ENCODE results near the gene EXD3.

The EXD3 gene

DNA sequence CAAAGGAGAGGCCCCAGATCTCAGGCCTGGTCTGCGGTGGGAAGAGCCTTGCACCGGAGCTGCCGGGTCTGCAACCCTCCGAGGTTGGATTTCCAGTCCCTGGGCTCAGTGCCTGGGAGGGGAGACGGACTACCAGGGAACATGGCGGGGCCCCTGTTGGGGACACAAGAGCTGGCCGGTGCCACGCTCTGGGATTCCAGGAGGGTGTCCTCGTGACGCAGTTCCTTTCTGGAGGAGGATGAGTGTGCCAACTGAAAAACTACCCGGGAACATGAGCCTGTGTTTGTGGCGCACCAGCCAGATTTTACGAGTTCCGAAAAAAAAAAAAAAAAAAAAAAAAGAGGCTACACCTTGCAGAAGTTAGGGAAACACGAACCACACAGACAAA is 129.9 kb downstream of the EXD3 start:
- no peaks in the 10 kb centered on the region for H3K9me3 ChIP-seq (ENCODE audit: insufficient read depth, low read depth, low read length)
- H3K9ac ChIP-seq (ENCODE audit: low read depth, low read length), result no peak overlapping the region
- peaks cover 2% of the 10 kb centered on the region for H3K4me1 ChIP-seq (ENCODE audit: insufficient read depth, low read length)
- H3K4me3 ChIP-seq (ENCODE audit: low read length), result no peak overlapping the region
- H3K27me3 ChIP-seq (ENCODE audit: insufficient read depth, low read length), result peaks cover 32% of the 10 kb centered on the region
- H3K27ac ChIP-seq (ENCODE audit: low read depth, low read length), result no peak overlapping the region; the same call in 1 of the 2 replicates
- WGBS, result 86% methylated on average over 15 of the region's 15 CpGs
- H3K36me3 ChIP-seq (ENCODE audit: insufficient read depth, low read length), result no peaks in the 10 kb centered on the region

DNA sequence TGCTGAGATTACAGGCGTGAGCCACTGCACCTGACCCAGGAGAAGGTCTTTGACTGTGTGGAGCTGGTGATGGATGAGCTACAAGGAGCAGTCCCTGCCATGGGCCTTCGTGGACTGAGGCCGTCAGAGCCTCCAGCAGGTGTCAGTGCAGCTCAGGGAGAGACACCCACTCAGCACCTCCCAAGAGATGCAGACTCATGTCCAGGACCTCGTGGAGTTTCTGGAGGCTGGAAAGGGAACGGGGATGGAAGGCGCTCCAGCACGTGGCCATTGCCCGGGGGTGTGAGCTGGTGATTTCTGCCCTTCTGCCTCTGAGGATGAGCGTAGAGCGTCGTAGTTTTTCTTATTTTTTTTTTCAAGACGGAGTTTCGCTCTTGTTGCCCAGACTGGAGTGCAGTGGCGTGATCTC is 136.0 kb downstream of the EXD3 start:
- no peaks in the 10 kb centered on the region for H3K36me3 ChIP-seq (ENCODE audit: insufficient read depth, low read length)
- 66% methylated on average over 14 of the region's 14 CpGs for WGBS
- no peaks in the 10 kb centered on the region for H3K4me1 ChIP-seq (ENCODE audit: insufficient read depth, low read length)
- H3K4me3 ChIP-seq (ENCODE audit: low read length), result no peak overlapping the region
- no peak overlapping the region for H3K9ac ChIP-seq (ENCODE audit: low read depth, low read length)
- H3K27ac ChIP-seq (ENCODE audit: low read depth, low read length), result no peak overlapping the region
- no peaks in the 10 kb centered on the region for H3K27me3 ChIP-seq (ENCODE audit: insufficient read depth, low read length)
- no peaks in the 10 kb centered on the region for H3K9me3 ChIP-seq (ENCODE audit: insufficient read depth, low read depth, low read length)

GRCh38 chr9:137281345-137282116 is 141.4 kb downstream of the EXD3 start:
- no peaks in the 10 kb centered on the region for H3K9me3 ChIP-seq (ENCODE audit: insufficient read depth, low read depth, low read length)
- peaks cover 4% of the 10 kb centered on the region; the same call in 1 of the 2 replicates for H3K27me3 ChIP-seq (ENCODE audit: insufficient read depth, low read length)
- peak overlapping the region; percentile 45 for H3K4me3 ChIP-seq (ENCODE audit: low read length)
- H3K36me3 ChIP-seq (ENCODE audit: insufficient read depth, low read length), result no peaks in the 10 kb centered on the region; the same call in 1 of the 2 replicates
- 93% methylated on average over 39 of the region's 39 CpGs for WGBS
- peaks cover 10% of the 10 kb centered on the region for H3K4me1 ChIP-seq (ENCODE audit: insufficient read depth, low read length)
- H3K9ac ChIP-seq (ENCODE audit: low read depth, low read length), result peak overlapping the region; percentile 19; the same call in 1 of the 2 replicates
- no peak overlapping the region for H3K27ac ChIP-seq (ENCODE audit: low read depth, low read length)

GRCh38 chr9:137280474-137281344 is 142.3 kb downstream of the EXD3 start:
- Histone ChIP-seq H3K9me3 (ENCODE audit: insufficient read depth, low read depth, low read length) (no peaks in the 10 kb centered on the region), H3K9ac (ENCODE audit: low read depth, low read length) (peak overlapping the region; percentile 19; the same call in 1 of the 2 replicates), H3K27ac (ENCODE audit: low read depth, low read length) (no peak overlapping the region), H3K27me3 (ENCODE audit: insufficient read depth, low read length) (peaks cover 4% of the 10 kb centered on the region; the same call in 1 of the 2 replicates), H3K36me3 (ENCODE audit: insufficient read depth, low read length) (no peaks in the 10 kb centered on the region; the same call in 1 of the 2 replicates), H3K4me3 (ENCODE audit: low read length) (peak overlapping the region; percentile 45), H3K4me1 (ENCODE audit: insufficient read depth, low read length) (peaks cover 18% of the 10 kb centered on the region)
- WGBS, result 93% methylated on average over 85 of the region's 85 CpGs

DNA sequence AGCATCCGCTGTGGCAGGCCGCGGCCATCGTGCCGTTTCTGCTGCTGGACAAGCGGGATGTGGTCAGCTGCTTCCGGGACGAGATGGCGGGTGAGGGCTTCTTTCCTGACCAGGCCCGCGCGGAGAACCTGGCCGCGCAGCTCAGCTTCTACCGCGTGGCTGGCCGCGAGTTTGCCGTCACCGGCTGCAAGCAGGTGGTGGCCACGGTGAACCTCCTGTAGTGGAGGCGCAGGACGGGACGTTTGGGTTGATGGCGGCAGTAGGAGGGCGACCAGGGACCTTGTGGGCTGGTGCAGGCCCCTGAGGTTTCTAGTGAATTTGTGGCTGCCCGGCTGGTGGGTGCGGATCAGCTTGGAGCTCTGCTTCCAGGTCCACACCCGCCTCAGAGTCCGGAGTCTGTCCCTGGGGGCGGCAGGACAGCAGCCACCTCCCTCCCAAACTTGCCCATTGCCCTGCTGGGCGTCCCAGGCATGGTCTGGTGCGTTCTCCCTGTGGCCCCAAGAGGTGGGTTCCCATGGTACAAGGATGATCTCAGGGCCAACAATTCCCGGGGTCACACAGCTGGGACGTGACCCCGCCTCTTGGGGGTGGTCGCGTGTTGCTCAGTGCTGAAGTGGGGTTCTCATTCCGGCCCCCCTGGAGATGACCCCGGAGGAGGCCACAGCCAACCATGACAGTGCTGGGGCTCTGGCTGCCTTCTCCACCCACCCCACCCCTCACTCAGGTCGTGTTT is 143.1 kb downstream of the EXD3 start:
- H3K9me3 ChIP-seq (ENCODE audit: insufficient read depth, low read depth, low read length), result no peaks in the 10 kb centered on the region
- no peak overlapping the region for H3K27ac ChIP-seq (ENCODE audit: low read depth, low read length)
- peaks cover 19% of the 10 kb centered on the region for H3K4me1 ChIP-seq (ENCODE audit: insufficient read depth, low read length)
- no peaks in the 10 kb centered on the region; the same call in 1 of the 2 replicates for H3K36me3 ChIP-seq (ENCODE audit: insufficient read depth, low read length)
- H3K9ac ChIP-seq (ENCODE audit: low read depth, low read length), result no peak overlapping the region
- H3K27me3 ChIP-seq (ENCODE audit: insufficient read depth, low read length), result peaks cover 4% of the 10 kb centered on the region; the same call in 1 of the 2 replicates
- 96% methylated on average over 41 of the region's 41 CpGs for WGBS
- no peak overlapping the region for H3K4me3 ChIP-seq (ENCODE audit: low read length)

DNA sequence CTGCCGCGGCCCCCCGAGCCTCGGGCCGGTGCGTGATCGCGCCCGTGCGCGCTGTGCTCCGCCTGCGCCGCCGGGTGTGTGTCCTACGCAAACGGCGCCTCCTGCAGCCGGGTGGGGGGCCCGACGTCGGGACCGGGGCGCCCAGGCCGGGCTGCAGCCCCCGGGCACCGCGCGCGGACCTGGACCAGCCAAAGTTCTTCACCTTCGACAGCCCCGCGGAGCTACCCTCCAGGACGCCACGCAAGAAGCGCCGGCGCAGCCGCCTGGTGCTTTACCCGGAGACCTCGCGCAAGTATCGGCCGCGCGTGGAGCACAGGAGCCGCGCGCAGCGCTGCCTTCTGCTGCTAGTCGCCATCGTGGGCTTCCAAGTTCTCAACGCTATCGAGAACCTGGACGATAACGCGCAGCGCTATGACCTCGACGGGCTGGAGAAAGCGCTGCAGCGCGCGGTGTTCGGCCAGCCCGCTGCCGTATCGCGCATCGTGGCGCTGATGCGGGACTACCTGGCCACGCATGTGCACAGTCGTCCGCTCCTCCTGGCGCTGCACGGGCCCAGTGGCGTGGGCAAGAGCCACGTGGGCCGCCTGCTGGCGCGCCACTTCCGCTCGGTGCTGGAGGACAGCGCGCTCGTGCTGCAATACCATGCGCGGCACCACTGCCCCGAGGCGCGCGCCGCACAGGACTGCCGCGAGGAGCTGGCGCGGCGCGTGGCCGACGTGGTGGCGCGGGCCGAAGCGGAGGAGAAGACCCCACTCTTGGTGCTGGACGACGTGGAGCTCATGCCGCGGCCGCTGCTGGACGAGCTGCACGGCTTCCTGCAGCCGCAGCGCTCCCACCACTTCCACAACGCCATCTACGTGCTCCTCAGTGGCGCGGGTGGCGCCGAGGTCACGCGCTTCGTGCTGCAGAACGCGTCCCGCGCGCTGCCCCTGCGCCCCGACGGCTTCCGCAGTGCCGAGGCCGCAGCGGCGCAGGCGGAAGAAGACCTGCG is 143.9 kb downstream of the EXD3 start:
- H3K4me1 ChIP-seq (ENCODE audit: insufficient read depth, low read length), result peaks cover 19% of the 10 kb centered on the region
- peak overlapping the region; percentile 60 for H3K4me3 ChIP-seq (ENCODE audit: low read length)
- 79% methylated on average over 139 of the region's 139 CpGs for WGBS

GRCh38 chr9:137278061-137278701 is 144.8 kb downstream of the EXD3 start:
- no peaks in the 10 kb centered on the region for H3K9me3 ChIP-seq (ENCODE audit: insufficient read depth, low read depth, low read length)
- no peaks in the 10 kb centered on the region; the same call in 1 of the 2 replicates for H3K36me3 ChIP-seq (ENCODE audit: insufficient read depth, low read length)
- 4% methylated on average over 54 of the region's 54 CpGs for WGBS
- peaks cover 4% of the 10 kb centered on the region; the same call in 1 of the 2 replicates for H3K27me3 ChIP-seq (ENCODE audit: insufficient read depth, low read length)
- peaks cover 19% of the 10 kb centered on the region for H3K4me1 ChIP-seq (ENCODE audit: insufficient read depth, low read length)
- peak overlapping the region; percentile 60 for H3K4me3 ChIP-seq (ENCODE audit: low read length)
- H3K9ac ChIP-seq (ENCODE audit: low read depth, low read length), result peak overlapping the region; percentile 76
- peak overlapping the region; percentile 89 for H3K27ac ChIP-seq (ENCODE audit: low read depth, low read length)

More for the DNA sequence above, 143.9 kb downstream of the EXD3 start:
- Histone ChIP-seq H3K36me3 (ENCODE audit: insufficient read depth, low read length) (no peaks in the 10 kb centered on the region; the same call in 1 of the 2 replicates), H3K9ac (ENCODE audit: low read depth, low read length) (no peak overlapping the region), H3K27ac (ENCODE audit: low read depth, low read length) (no peak overlapping the region; the same call in 1 of the 2 replicates), H3K9me3 (ENCODE audit: insufficient read depth, low read depth, low read length) (no peaks in the 10 kb centered on the region), H3K27me3 (ENCODE audit: insufficient read depth, low read length) (peaks cover 4% of the 10 kb centered on the region; the same call in 1 of the 2 replicates)

DNA sequence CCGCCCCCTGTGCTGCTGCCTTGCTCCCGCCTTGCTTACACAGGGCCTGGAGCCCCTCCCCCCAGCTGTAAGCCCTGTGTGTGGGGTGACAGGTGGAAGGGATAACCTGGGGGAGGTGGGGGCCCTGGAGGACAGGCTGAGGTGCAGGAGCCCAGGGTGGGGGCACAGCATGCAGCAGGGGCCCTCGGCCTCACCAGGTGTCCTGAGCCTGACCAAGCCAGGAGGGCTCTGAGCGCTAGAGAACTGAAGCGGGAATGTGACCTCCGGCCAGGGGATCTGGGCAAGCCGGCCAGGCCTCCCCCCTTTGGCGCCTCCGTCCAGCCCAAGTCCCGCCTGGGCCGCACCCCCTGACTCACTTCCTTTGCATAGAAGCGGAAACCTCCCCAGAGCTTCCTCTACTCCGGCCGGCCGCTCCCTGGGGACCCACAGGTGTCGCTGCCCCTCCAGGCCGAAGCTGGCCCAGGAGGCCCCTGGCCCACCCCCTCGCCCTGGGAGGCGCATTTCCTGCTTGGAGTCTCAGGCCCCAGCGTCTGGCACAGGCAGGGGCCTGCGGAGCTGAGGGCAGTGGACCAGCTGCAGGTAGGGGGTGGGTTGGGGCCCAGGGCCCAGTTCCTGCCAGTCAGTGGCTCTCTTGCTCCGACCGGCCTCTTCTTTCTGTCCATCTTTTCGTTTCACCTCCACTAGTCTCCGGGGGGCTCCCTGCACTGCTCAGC is 145.5 kb downstream of the EXD3 start, which contains the start of gene TOR4A:
TOR4A (plus strand) TSS at position 398 of the 713 bp plus-strand sequence. CDS start 964 bp downstream, outside the sequence.
- Histone ChIP-seq H3K27ac (ENCODE audit: low read depth, low read length) (peak within 1 kb of the TSS; percentile 89), H3K36me3 (ENCODE audit: insufficient read depth, low read length) (peaks cover under 1% of the 10 kb centered on the region; the same call in 1 of the 2 replicates), H3K4me3 (ENCODE audit: low read length) (peak within 1 kb of the TSS; percentile 60), H3K4me1 (ENCODE audit: insufficient read depth, low read length) (peaks cover 19% of the 10 kb centered on the region), H3K27me3 (ENCODE audit: insufficient read depth, low read length) (peaks cover 4% of the 10 kb centered on the region; the same call in 1 of the 2 replicates), H3K9ac (ENCODE audit: low read depth, low read length) (peak within 1 kb of the TSS; percentile 76), H3K9me3 (ENCODE audit: insufficient read depth, low read depth, low read length) (no peaks in the 10 kb centered on the region)
- WGBS, result 5% methylated on average over 23 of the region's 25 CpGs
